CD14-positive monocyte (primary cell): ENCODE data around the gene MAP2K5. TPM values are rescaled to one million over a fixed set of nuclear protein-coding genes. Genes with fewer than 3 reads are reported as not detected.
A peak's percentile ranks its signal among the peaks of the same experiment; 100 is the strongest.

ENCODE experiments used
- DNase-seq, 3 donors: peaks; one replicate each; pipeline ENCODE4 v3.0.0-alpha.2; 2011 to 2022
- H2AFZ ChIP-seq: 2 replicates; pipeline ENCODE4 v1.6.0; 2012; ENCODE audit warnings: mild to moderate bottlenecking, low read depth, low read length, inconsistent platforms; ENCODE audit not compliant: insufficient read depth, poor library complexity, severe bottlenecking
- H3K27ac ChIP-seq, 2 donors: 1 replicate in 1 of 2; 2 replicates in 1 of 2; pipeline ENCODE4 v1.5.1; 2012 to 2013; ENCODE audit warnings: low read length in 2 of 2, control low read depth in 1 of 2, inconsistent platforms in 1 of 2, low read depth in 1 of 2, mild to moderate bottlenecking in 1 of 2
- H3K27me3 ChIP-seq, 2 donors: one replicate each; pipeline versions ENCODE4 v1.6.0 to v1.6.1; 2011 to 2013; ENCODE audit warnings: low read length in 2 of 2; ENCODE audit not compliant: control insufficient read depth in 2 of 2, insufficient read depth in 2 of 2
- H3K36me3 ChIP-seq, 2 donors: replicated peaks in 1 of 2; 1 replicate in 1 of 2; 2 replicates in 1 of 2; pipeline versions ENCODE4 v1.5.1 to v1.6.1; 2012 to 2013; ENCODE audit warnings: low read length in 2 of 2, control low read depth in 1 of 2, inconsistent platforms in 1 of 2, mild to moderate bottlenecking in 1 of 2; ENCODE audit not compliant: insufficient read depth in 2 of 2, control insufficient read depth in 1 of 2
- H3K4me1 ChIP-seq, 2 donors: 1 replicate in 1 of 2; 2 replicates in 1 of 2; pipeline versions ENCODE4 v1.5.1 to v1.6.1; 2012 to 2013; ENCODE audit warnings: low read length in 2 of 2, control low read depth in 1 of 2, inconsistent platforms in 1 of 2, mild to moderate bottlenecking in 1 of 2, moderate library complexity in 1 of 2; ENCODE audit not compliant: insufficient read depth in 2 of 2, control insufficient read depth in 1 of 2
- H3K4me2 ChIP-seq: replicated peaks from 2 replicates; pipeline ENCODE3; 2012; ENCODE audit warnings: low read length, moderate library complexity, mild to moderate bottlenecking; ENCODE audit not compliant: poor library complexity, severe bottlenecking; ENCODE audit errors: extremely low read depth
- H3K4me3 ChIP-seq, 3 experiments: fragments of 200-600 bp in 1 of 3; sonication (generic) in 1 of 3; replicated peaks in 1 of 3; 1 replicate in 2 of 3; 2 replicates in 1 of 3; pipeline ENCODE4 v1.5.1; 2011 to 2013; ENCODE audit warnings: low read length in 3 of 3, mild to moderate bottlenecking in 3 of 3, control low read depth in 2 of 3, low read depth in 2 of 3, inconsistent platforms in 1 of 3, moderate library complexity in 1 of 3
- H3K79me2 ChIP-seq: 2 replicates; pipeline ENCODE4 v1.6.0; 2012; ENCODE audit warnings: mild to moderate bottlenecking, control low read depth, inconsistent platforms, low read length, moderate library complexity; ENCODE audit not compliant: insufficient read depth
- H3K9ac ChIP-seq: 2 replicates; pipeline ENCODE4 v1.6.0; 2017; ENCODE audit warnings: low read length, mild to moderate bottlenecking; ENCODE audit not compliant: insufficient read depth, poor library complexity, severe bottlenecking
- H3K9me3 ChIP-seq, 2 donors: replicated peaks in 1 of 2; 1 replicate in 1 of 2; 2 replicates in 1 of 2; pipeline versions ENCODE4 v1.5.1 to v1.6.1; 2012 to 2013; ENCODE audit warnings: low read length in 2 of 2, control low read depth in 1 of 2; ENCODE audit not compliant: control insufficient read depth in 1 of 2, insufficient read depth in 1 of 2
- H4K20me1 ChIP-seq: 2 replicates; pipeline ENCODE4 v1.6.0; 2012; ENCODE audit warnings: mild to moderate bottlenecking, low read length, control low read depth, moderate library complexity; ENCODE audit not compliant: insufficient read depth
- H3K27ac Mint-ChIP-seq, 7 donors: one replicate each; pipeline ENCODE4 v1.8.0; 2020; ENCODE audit warnings: mild to moderate bottlenecking in 7 of 7, mixed read lengths in 7 of 7, moderate library complexity in 6 of 7, inconsistent platforms in 2 of 7
- H3K27me3 Mint-ChIP-seq, 3 donors: one replicate each; pipeline ENCODE4 v1.8.0; 2021 to 2022; ENCODE audit warnings: low read depth in 3 of 3, mild to moderate bottlenecking in 3 of 3, mixed read lengths in 3 of 3, moderate library complexity in 3 of 3, inconsistent platforms in 1 of 3
- H3K36me3 Mint-ChIP-seq, 2 donors: one replicate each; pipeline ENCODE4 v1.8.0; 2020; ENCODE audit warnings: mixed read lengths in 2 of 2, inconsistent platforms in 1 of 2, mild to moderate bottlenecking in 1 of 2
- H3K4me1 Mint-ChIP-seq: one replicate; pipeline ENCODE4 v1.8.0; 2020; ENCODE audit warnings: mild to moderate bottlenecking, mixed read lengths
- H3K4me3 Mint-ChIP-seq, 2 donors: one replicate each; pipeline ENCODE4 v1.8.0; 2020; ENCODE audit warnings: mild to moderate bottlenecking in 2 of 2, mixed read lengths in 2 of 2, moderate library complexity in 1 of 2
- H3K9me3 Mint-ChIP-seq, 7 donors: one replicate each; pipeline ENCODE4 v1.8.0; 2020 to 2022; ENCODE audit warnings: mixed read lengths in 7 of 7, mild to moderate bottlenecking in 6 of 7, moderate library complexity in 6 of 7, inconsistent platforms in 2 of 7
- WGBS: methylation state at CpG from one replicate; pipeline ENCODE4 v1.1.5; 2013; ENCODE audit warnings: missing lambda C conversion rate; ENCODE audit not compliant: insufficient coverage; 5-methylcytosine and 5-hydroxymethylcytosine counted together
- intact Hi-C, 2 donors: fragments of 100-400 bp; cut with micrococcal nuclease; formaldehyde crosslinking; loops; one replicate each; pipeline versions ENCODE4 v1.15.0 to v1.15.1; 2023
- polyA plus RNA-seq, 3 donors: library from polyadenylated mRNA; depleted of rRNA in 1 of 3; unstranded in 2 of 3; stranded (reverse) in 1 of 3; fragments of 300-500 nt in 2 of 3; fragments of >200 nt in 1 of 3; fragmentation: Illumina TruSeq in 2 of 3; gene quantifications; 1 replicate in 2 of 3; 2 replicates in 1 of 3; pipeline ENCODE4 v1.2.3, GENCODE V29; 2012 to 2021
- TF ChIP-seq, protein P1 (sequence below): fragments of 200-600 bp; IDR thresholded peaks from one replicate; pipeline ENCODE4 v1.8.0; 2022; ENCODE audit warnings: antibody characterized with exemption, mild to moderate bottlenecking

The MAP2K5 gene
- polyA plus RNA-seq, 3 donors: 10.2 to 11.3 (median 10.6) TPM

DNA sequence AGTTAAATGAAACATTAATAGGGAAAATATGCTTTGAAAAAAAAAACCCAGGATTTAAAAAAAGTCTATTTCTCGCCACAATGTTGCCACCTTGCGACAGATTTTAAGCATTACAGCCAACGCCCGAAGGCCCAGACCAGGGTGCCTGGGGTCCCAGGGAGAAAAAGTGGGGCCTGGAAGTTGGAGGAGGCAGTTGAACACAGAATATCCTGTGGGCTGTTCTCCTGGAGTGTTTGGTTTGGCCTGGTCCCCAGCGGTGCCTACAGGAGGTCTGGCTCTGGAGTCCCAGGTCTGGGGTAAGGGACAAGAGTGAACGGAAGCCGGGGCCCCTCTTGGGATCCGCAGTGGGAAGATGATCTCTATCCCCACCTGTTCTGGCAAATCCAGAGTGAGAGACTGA lies 294.0 kb downstream of the MAP2K5 start:
- no peaks in the 10 kb centered on the region for H4K20me1 ChIP-seq
- H3K79me2 ChIP-seq: no peaks in the 10 kb centered on the region
- H3K4me2 ChIP-seq: peak overlapping the region; percentile 84
- H3K4me3 Mint-ChIP-seq: peak overlapping the region; percentile 79 to 92
- no peak overlapping the region for H3K27ac ChIP-seq
- H3K9ac ChIP-seq: no peak overlapping the region
- no peaks in the 10 kb centered on the region for H3K36me3 ChIP-seq
- peaks cover 48 to 63% (median 55%) of the 10 kb centered on the region in 3 donors for H3K27me3 Mint-ChIP-seq
- TF ChIP-seq, protein P1, sequence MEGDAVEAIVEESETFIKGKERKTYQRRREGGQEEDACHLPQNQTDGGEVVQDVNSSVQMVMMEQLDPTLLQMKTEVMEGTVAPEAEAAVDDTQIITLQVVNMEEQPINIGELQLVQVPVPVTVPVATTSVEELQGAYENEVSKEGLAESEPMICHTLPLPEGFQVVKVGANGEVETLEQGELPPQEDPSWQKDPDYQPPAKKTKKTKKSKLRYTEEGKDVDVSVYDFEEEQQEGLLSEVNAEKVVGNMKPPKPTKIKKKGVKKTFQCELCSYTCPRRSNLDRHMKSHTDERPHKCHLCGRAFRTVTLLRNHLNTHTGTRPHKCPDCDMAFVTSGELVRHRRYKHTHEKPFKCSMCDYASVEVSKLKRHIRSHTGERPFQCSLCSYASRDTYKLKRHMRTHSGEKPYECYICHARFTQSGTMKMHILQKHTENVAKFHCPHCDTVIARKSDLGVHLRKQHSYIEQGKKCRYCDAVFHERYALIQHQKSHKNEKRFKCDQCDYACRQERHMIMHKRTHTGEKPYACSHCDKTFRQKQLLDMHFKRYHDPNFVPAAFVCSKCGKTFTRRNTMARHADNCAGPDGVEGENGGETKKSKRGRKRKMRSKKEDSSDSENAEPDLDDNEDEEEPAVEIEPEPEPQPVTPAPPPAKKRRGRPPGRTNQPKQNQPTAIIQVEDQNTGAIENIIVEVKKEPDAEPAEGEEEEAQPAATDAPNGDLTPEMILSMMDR: peak; percentile 92
- H3K4me1 Mint-ChIP-seq: peaks cover 69% of the 10 kb centered on the region
- no peak overlapping the region for H3K27ac Mint-ChIP-seq
- H3K36me3 Mint-ChIP-seq: peaks cover 9% of the 10 kb centered on the region in 2 donors
- H3K27me3 ChIP-seq: peaks cover 41 to 52% of the 10 kb centered on the region in 2 donors
- peak in 2 of 3 donors; percentile 43 to 51 for DNase-seq
- H2AFZ ChIP-seq: no peak overlapping the region
- peaks cover 0 to 20% (median 6%) of the 10 kb centered on the region in 7 donors for H3K9me3 Mint-ChIP-seq
- H3K9me3 ChIP-seq: peaks cover 0 to 18% of the 10 kb centered on the region in 2 donors
- H3K4me1 ChIP-seq: peaks cover 57 to 78% of the 10 kb centered on the region in 2 donors
- intact Hi-C loops: loop anchor here (10.0 kb wide), 1 partner anchor 312 kb away; the partner anchor contains the start of gene C15orf61 (in 2 of the 2)
- H3K4me3 ChIP-seq: peak overlapping the region in 1 of 3 experiments; percentile 71
- 29% methylated on average over 7 of the region's 8 CpGs for WGBS

DNA sequence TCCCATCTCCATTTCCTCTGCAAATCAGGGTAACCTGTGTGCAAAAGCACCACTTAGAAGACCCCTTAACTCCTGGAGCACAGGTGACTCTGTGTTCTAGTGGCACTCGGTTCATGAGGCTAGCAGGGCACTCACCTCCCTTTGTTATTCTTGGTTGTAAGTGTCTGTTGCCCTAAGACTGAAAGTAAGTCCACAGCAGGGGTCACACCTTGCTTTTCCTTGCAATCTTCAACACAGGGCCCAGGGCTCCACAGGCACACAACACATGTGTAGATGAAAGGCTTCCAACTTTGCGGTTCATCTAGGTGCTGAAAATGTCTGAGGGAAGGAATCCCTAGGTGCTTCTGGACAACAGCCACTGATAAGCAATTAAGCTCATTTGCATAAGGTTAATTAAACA lies 294.5 kb downstream of the MAP2K5 start:
- Mint-ChIP-seq H3K27ac (no peak overlapping the region), H3K9me3 (peaks cover 0 to 20% (median 6%) of the 10 kb centered on the region in 7 donors), H3K36me3 (peaks cover 9% of the 10 kb centered on the region in 2 donors), H3K4me3 (no peak overlapping the region), H3K27me3 (peaks cover 43 to 58% (median 50%) of the 10 kb centered on the region in 3 donors), H3K4me1 (peaks cover 72% of the 10 kb centered on the region)
- H3K4me1 ChIP-seq: peaks cover 58 to 82% of the 10 kb centered on the region in 2 donors
- no peak overlapping the region for H2AFZ ChIP-seq
- no peak overlapping the region for H3K27ac ChIP-seq
- no peaks in the 10 kb centered on the region for H3K79me2 ChIP-seq
- no peak for DNase-seq
- 80% methylated on average over 1 of the region's 2 CpGs for WGBS
- TF ChIP-seq, protein P1: no peak
- no peak overlapping the region for H3K4me3 ChIP-seq
- H3K9ac ChIP-seq: no peak overlapping the region
- H4K20me1 ChIP-seq: no peaks in the 10 kb centered on the region
- peaks cover 37 to 47% of the 10 kb centered on the region in 2 donors for H3K27me3 ChIP-seq
- intact Hi-C loops: loop anchor here (10.0 kb wide), 1 partner anchor 312 kb away; the partner anchor contains the start of gene C15orf61 (in 2 of the 2)
- H3K4me2 ChIP-seq: no peak overlapping the region
- H3K36me3 ChIP-seq: no peaks in the 10 kb centered on the region
- H3K9me3 ChIP-seq: peaks cover 0 to 16% of the 10 kb centered on the region in 2 donors
